Heart left ventricle (tissue), 13 donors: ENCODE data around the gene SMG9.

ENCODE experiments used
- CTCF ChIP-seq, 12 donors: fragments of 200-600 bp; sonication (generic) in 4 of 12; IDR thresholded peaks; one replicate each; pipeline versions ENCODE4 v1.5.0 to v1.8.0; 2018 to 2022; ENCODE audit warnings: antibody characterized with exemption in 12 of 12, mild to moderate bottlenecking in 5 of 12
- POLR2A ChIP-seq, 2 donors: fragments of 450-650 bp; IDR thresholded peaks; one replicate each; pipeline ENCODE4 v1.6.1; 2017; ENCODE audit warnings: antibody characterized with exemption in 2 of 2, mild to moderate bottlenecking in 2 of 2, moderate library complexity in 2 of 2
- donor health status: ischemic (EF 13 %, LVEDD 7.1; RV severe dilation, severe dysfunction).
- donor health status: DM: no; HTN: yes; CAD: no.
- donor health status: DM: no; HTN: no; CAD: no.
- donor health status: ischemic (EF 25% LVEDD 6.9; RV normal size, moderate dysfunction).
- donor health status: ischemic (EF 25% LVEDD 5.7; RV mildly dilated, moderate dysfunction).
- donor health status: ischemic (EF 35%, LVEDD 5.7; RV mildly dilated, moderate dysfunction).
- donor health status: nonischemic (EF 11% LVEDD 7.7; RV severe dilation, severe dysfunction).
- donor health status: DM: yes; HTN: yes; CAD: no.
- donor health status: PGD.
- donor health status: ischemic (EF 29% LVEDD 5.4; RV normal size, mild dysfunction).
- donor health status: nonischemic (EF 23%, LVEDD 6.1; RV moderate dilation, normal function).

- no peak for TF ChIP-seq CTCF (IDR thresholded peaks at IDR 0.05)
- TF ChIP-seq POLR2A (IDR thresholded peaks at IDR 0.05): no peak
These were observed 25.1 kb upstream of the SMG9 start for GRCh38 chr19:43779820-43780219.
